ENCODE data around the gene ADAM19.

- TF ChIP-seq CTCF (IDR thresholded peaks at IDR 0.05; ENCODE audit: poor library complexity) (no peak), EZH2 (IDR thresholded peaks at IDR 0.05; ENCODE audit: borderline replicate concordance) (no peak), EZH2phosphoT487 (IDR thresholded peaks at IDR 0.05; ENCODE audit: low read depth, severe bottlenecking, unreplicated experiment) (no peak)
Measured at GRCh38 chr5:157468293-157468965, 107.1 kb downstream of the ADAM19 start.
